HG03439 (cell line): ENCODE data around the gene PROP1.
"Not testable (repeated sequence)": the region's sequence is repeated elsewhere in the genome, so short reads cannot be mapped to it uniquely, and the experiment has no call there.

Source experiments
- ATAC-seq: cut with Tn5 transposase; IDR thresholded peaks from one replicate; pipeline ENCODE4 v1.9.1; 2021; ENCODE audit warnings: mild to moderate bottlenecking, moderate library complexity; ENCODE audit not compliant: unreplicated experiment

PROP1 gene

GRCh38 chr5:177982956-177983355, 13.1 kb downstream of the PROP1 start:
- no peak for ATAC-seq

DNA sequence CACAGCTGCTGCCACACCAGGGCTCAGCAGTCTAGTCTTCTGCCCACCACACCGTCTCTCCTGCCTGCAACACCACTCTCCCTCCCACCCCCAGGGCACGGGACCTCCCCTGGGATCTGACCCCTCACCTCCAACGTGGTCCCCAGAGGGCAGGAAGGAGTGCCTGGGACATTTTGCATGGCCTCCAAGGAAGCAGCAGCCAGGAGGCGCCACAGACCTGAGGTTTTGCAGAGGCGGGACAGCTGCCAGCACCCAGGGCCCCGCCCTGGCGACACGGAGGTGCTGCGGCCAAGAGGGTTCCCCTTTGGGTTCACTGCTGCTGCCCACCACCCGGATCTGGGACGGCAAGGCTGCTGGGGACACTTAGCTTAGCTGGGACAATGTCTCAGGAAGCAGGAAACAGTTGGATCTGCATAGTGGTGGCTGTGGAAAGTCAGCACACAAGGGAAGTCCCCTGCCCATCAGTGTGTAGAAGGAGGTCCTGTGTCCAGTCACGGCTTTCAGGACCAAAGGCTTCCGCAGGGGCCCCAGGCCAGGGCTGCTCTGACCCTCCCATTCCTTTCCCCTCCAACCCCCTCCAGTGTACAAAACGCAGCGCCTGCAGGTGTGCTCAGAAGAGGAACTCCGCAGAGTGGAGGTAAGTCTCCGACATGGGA, 13.8 kb downstream of the PROP1 start:
- no peak for ATAC-seq

- ATAC-seq: no peak
Observed at GRCh38 chr5:177981296-177982071, 14.6 kb downstream of the PROP1 start.

- ATAC-seq: no peak
Observed at GRCh38 chr5:177980743-177981151, 15.3 kb downstream of the PROP1 start.

- not testable (repeated sequence) for ATAC-seq
Observed at GRCh38 chr5:177977600-177977999, 18.4 kb downstream of the PROP1 start.

- no peak for ATAC-seq
Observed at GRCh38 chr5:177973066-177973635, 22.9 kb downstream of the PROP1 start.

DNA sequence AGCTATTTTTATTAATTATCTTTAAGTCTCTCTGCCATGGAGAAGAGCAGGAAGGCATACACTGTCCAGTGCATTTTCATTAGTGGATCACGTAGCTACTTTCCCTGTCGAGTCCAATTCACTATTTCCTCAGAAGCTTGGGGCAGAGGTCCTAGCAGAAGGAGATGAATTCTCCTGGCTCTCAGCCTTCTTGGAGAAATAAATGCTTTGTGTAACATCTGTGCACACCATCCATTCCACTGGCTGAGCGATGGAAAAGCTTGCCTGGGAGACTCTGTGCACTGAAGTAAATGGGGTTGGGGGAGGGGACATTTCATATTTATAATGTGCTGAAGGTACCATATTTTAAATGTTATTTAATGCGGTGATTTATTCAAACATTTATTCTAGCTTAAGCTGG, 23.4 kb downstream of the PROP1 start:
- ATAC-seq: no peak

- ATAC-seq: not testable (repeated sequence)
Observed at GRCh38 chr5:177972014-177972413, 24.0 kb downstream of the PROP1 start.

DNA sequence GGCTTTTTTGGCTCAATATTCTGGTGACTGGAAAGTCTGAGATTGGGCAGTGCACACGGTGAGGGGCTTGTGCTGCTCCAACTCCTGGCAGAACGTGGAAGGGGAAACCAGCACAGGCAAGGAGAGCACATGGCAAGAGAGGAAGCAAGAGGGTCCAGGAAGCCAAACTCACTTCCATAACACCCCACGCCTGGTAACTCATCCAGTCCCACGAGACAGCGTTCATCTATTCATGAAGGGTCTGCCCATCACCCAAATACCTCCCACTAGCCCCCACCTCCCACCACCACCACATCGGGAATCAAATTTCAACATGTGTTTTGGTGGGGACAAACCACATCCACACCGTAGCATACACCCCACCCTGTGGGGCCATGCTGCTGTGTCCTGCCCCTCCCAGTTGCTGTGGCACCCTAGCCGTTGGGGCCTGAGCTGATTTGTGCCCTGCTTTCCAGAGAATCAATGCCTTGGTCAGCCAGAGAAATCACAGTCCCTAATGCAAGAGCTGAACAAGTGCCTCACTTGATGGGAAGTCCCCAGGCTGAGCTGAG, 27.3 kb downstream of the PROP1 start:
- no peak for ATAC-seq

GRCh38 chr5:177967221-177967887, 28.7 kb downstream of the PROP1 start:
- no peak for ATAC-seq

DNA sequence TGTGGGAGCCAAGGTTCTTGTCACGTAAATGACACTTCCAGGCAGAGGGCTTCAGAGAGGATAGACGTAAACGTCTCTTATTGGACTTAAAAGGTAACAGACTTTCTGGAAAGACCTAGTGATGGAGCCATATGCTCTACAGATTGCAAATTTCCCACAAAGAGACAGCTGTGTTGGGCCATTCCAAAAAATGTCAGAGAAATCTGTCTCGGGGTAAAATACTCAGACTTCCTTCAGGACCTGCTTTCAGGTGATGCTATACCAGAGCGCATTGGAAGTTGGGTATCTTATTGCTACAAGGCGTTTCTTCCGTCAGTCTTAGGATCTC, 29.2 kb downstream of the PROP1 start:
- no peak for ATAC-seq

- no peak for ATAC-seq
Observed at GRCh38 chr5:177966009-177966838, 29.8 kb downstream of the PROP1 start.

DNA sequence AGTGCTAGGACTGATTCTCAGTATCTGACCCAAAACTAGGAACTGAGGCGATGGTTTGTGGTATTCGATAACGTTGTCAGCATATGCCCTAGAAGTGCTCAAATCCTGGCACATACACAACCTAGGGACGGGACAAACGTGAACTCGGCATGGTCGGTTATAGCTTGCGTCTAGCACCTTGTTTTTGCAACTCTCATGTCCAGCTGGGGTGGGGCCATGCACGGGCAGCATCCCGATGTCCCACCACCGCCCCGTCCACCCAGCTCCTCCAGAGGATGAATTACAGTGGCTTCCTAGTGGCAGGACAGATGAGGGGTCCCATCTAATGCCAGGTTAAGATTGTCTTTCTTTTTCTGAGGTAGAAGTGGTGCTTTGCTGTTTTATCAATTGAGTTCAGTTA, 31.6 kb downstream of the PROP1 start:
- ATAC-seq: no peak

DNA sequence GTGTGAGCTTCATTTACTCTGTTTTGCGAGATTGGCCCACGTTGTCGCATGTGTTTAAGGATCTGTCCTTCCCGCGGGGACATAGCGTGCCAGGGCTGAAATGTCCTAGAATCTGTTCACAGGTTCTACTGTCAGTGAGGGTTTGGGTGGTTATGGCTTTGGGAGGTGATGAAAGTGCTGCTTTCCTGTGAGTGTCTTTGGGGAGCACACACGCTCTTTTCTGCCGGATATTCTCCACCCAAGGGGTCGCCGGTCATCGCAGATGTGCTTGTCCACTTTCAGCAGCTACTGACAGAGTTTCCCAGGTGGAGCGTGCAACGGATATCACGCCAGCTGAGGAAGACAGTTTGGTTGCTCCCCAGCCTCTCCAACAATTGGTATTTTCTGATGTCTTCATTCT, 32.1 kb downstream of the PROP1 start:
- ATAC-seq: no peak

- ATAC-seq: no peak
Observed at GRCh38 chr5:177959315-177959714, 36.7 kb downstream of the PROP1 start.

- no peak for ATAC-seq
Observed at GRCh38 chr5:177958696-177959095, 37.3 kb downstream of the PROP1 start.

DNA sequence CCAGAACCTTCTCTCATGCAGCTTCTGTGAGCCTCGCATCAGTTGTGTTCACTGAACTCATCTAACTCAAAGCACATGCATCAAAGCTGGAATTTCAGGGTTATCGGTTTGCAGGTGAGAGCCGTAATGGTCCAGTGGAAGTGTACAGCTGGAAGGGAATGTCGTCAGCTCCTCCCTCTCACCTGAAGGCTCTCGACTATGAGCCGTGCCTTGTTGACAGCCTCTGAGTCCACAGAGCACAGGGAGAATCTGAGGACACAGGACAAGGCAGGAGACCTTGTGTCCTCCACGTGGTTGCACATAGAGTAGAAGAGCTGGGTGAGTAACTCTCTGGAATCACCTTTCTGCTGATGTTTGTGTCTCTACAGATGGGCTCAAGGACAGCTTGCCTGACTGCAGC, 38.8 kb downstream of the PROP1 start:
- no peak for ATAC-seq

- ATAC-seq: not testable (repeated sequence)
Observed at GRCh38 chr5:177953101-177953500, 42.9 kb downstream of the PROP1 start.

DNA sequence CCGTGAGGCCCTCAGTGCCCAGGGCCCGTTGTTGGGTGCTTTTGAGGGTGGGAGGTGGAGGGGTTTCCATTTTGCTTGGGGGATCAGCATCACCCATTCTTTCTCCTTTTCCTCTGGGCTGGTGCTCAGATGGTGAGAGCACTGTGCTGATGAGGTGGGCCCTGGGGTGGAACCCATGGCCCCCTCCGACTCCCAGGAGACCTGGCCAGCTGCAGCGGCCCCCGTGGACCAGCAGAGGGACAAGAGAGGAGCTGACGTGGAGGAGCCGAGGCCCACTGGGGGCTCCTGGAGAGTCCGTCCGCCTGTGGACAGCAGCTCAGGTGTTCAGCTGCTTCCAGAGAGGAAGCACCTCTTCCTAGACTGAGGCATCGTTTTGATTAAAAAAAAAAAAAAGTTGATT, 46.4 kb downstream of the PROP1 start:
- ATAC-seq: not testable (repeated sequence)

DNA sequence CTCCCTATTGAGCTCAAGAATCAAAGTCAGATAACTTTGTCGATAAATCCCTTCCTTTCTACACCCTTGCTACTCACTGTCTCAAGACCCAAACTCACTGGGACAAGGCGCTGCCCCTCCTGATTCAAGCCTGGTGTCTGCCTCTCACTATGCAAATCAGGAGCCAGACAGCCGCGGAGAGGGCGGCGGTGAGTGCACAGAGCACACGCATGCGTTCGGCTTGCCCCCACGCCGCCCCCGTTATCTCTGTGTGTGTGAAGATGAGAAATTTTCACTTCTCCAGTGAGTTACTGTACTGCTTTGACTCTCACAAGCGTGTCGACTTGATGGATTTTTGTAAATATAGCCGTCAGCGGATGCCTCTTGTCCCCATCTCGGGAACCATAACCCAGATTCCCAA, 47.0 kb downstream of the PROP1 start:
- peak; percentile 81 for ATAC-seq

DNA sequence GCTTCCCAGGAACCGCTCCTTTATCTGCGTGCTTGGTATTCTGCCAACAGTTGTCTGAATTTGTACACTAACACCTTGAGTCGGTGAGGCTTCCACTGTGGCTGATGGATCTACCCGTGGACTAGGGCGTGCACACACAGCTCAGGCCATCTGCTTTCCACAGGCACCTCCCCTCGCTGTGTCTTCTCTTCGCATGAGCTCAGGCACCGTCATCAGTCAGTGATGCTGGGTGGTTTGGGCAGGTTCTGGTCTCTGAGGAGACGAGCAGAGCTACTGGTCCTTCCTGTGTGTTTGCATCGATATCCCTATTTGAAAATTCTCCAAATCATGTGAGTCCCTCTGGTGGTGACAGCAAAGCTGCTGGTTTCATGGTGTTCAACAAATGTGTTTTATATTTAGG, 48.1 kb downstream of the PROP1 start:
- ATAC-seq: not testable (repeated sequence)
